H9 (cell line): ENCODE results near the gene MAEA. TPM values are rescaled to one million over a fixed set of nuclear protein-coding genes. Genes with fewer than 3 reads are reported as not detected.

Source experiments
- DNase-seq: peaks from one replicate; pipeline ENCODE4 v3.0.0-alpha.2; 2017
- H2AFZ ChIP-seq: one replicate; pipeline ENCODE4 v1.6.1; 2013; ENCODE audit warnings: mild to moderate bottlenecking, low read length, control low read depth, moderate library complexity
- H2AK5ac ChIP-seq: 2 replicates; pipeline ENCODE4 v1.6.1; 2013; ENCODE audit warnings: low read length, control low read depth, mixed read lengths; ENCODE audit not compliant: insufficient read length
- H2BK120ac ChIP-seq: one replicate; pipeline ENCODE4 v1.6.1; 2013; ENCODE audit warnings: low read depth, mild to moderate bottlenecking, low read length, control low read depth, inconsistent platforms; ENCODE audit not compliant: poor library complexity, severe bottlenecking
- H2BK12ac ChIP-seq: 2 replicates; pipeline ENCODE4 v1.6.1; 2013; ENCODE audit warnings: low read length, control low read depth, mixed read lengths, low read depth; ENCODE audit not compliant: insufficient read length
- H2BK15ac ChIP-seq: 2 replicates; pipeline ENCODE4 v1.6.1; 2013; ENCODE audit warnings: low read depth, low read length, control low read depth
- H2BK20ac ChIP-seq: one replicate; pipeline ENCODE4 v1.6.1; 2013; ENCODE audit warnings: low read depth, mild to moderate bottlenecking, low read length, control low read depth, inconsistent platforms; ENCODE audit not compliant: poor library complexity, severe bottlenecking
- H2BK5ac ChIP-seq: 2 replicates; pipeline ENCODE4 v1.6.1; 2013; ENCODE audit warnings: low read length, control low read depth, mixed read lengths; ENCODE audit not compliant: insufficient read length
- H3K14ac ChIP-seq: 2 replicates; pipeline ENCODE4 v1.6.1; 2013; ENCODE audit warnings: low read length, control low read depth; ENCODE audit not compliant: insufficient read depth
- H3K18ac ChIP-seq: 2 replicates; pipeline ENCODE4 v1.6.1; 2013; ENCODE audit warnings: low read depth, mild to moderate bottlenecking, mixed read lengths, low read length, control low read depth; ENCODE audit not compliant: insufficient read length
- H3K23ac ChIP-seq: 2 replicates; pipeline ENCODE4 v1.6.1; 2013; ENCODE audit warnings: low read length, control low read depth, mixed read lengths, low read depth; ENCODE audit not compliant: insufficient read length
- H3K23me2 ChIP-seq: 2 replicates; pipeline ENCODE4 v1.6.1; 2013; ENCODE audit warnings: low read depth, mild to moderate bottlenecking, mixed read lengths, low read length, control low read depth; ENCODE audit not compliant: insufficient read length, poor library complexity, severe bottlenecking
- H3K27ac ChIP-seq: 2 replicates; pipeline ENCODE4 v1.5.1; 2013; ENCODE audit warnings: low read length, control low read depth, mixed read lengths, low read depth; ENCODE audit not compliant: insufficient read length
- H3K27me3 ChIP-seq: 2 replicates; pipeline ENCODE4 v1.6.1; 2013; ENCODE audit warnings: low read length, control low read depth, inconsistent platforms; ENCODE audit not compliant: insufficient read depth
- H3K4ac ChIP-seq: 2 replicates; pipeline ENCODE4 v1.6.1; 2013; ENCODE audit warnings: low read depth, mild to moderate bottlenecking, control low read depth, inconsistent platforms, low read length, moderate library complexity
- H3K4me1 ChIP-seq: 2 replicates; pipeline ENCODE4 v1.6.1; 2013; ENCODE audit warnings: low read length, control low read depth, inconsistent platforms; ENCODE audit not compliant: insufficient read depth
- H3K4me2 ChIP-seq: 2 replicates; pipeline ENCODE4 v1.6.1; 2013; ENCODE audit warnings: low read length, control low read depth, mixed read lengths; ENCODE audit not compliant: insufficient read length, insufficient read depth
- H3K56ac ChIP-seq: 2 replicates; pipeline ENCODE4 v1.6.1; 2013; ENCODE audit warnings: low read depth, mild to moderate bottlenecking, mixed read lengths, low read length, control low read depth; ENCODE audit not compliant: insufficient read length
- H3K79me1 ChIP-seq: 2 replicates; pipeline ENCODE4 v1.6.1; 2013; ENCODE audit warnings: low read depth, mild to moderate bottlenecking, moderate library complexity, low read length, control low read depth, inconsistent platforms; ENCODE audit not compliant: insufficient read depth, poor library complexity, severe bottlenecking
- H3K79me2 ChIP-seq: 2 replicates; pipeline ENCODE4 v1.6.1; 2013; ENCODE audit warnings: low read length, control low read depth, inconsistent platforms; ENCODE audit not compliant: insufficient read depth
- H3K9ac ChIP-seq: 2 replicates; pipeline ENCODE4 v1.6.1; 2013; ENCODE audit warnings: low read length, control low read depth, mixed read lengths; ENCODE audit not compliant: insufficient read length; ENCODE audit errors: extremely low read depth
- H3K9me3 ChIP-seq: one replicate; pipeline ENCODE4 v1.6.1; 2013; ENCODE audit warnings: low read depth, low read length, inconsistent platforms; ENCODE audit not compliant: control insufficient read depth
- H3T11ph ChIP-seq: one replicate; pipeline ENCODE4 v1.6.1; 2013; ENCODE audit warnings: mild to moderate bottlenecking, low read length, control low read depth, inconsistent platforms
- H4K20me1 ChIP-seq: one replicate; pipeline ENCODE4 v1.6.1; 2013; ENCODE audit not compliant: control insufficient read depth, insufficient read length, insufficient read depth
- H4K5ac ChIP-seq: 2 replicates; pipeline ENCODE4 v1.6.1; 2013; ENCODE audit warnings: low read depth, mild to moderate bottlenecking, mixed read lengths, low read length, control low read depth; ENCODE audit not compliant: insufficient read length
- H4K8ac ChIP-seq: replicated peaks from 2 replicates; pipeline ENCODE4 v1.6.1; 2013; ENCODE audit warnings: low read length, control low read depth, mixed read lengths, low read depth; ENCODE audit not compliant: insufficient read length
- H4K91ac ChIP-seq: 2 replicates; pipeline ENCODE4 v1.6.1; 2013; ENCODE audit warnings: low read depth, mild to moderate bottlenecking, moderate library complexity, mixed read lengths, low read length, control low read depth; ENCODE audit not compliant: insufficient read length
- H3K27ac Mint-ChIP-seq, 3 experiments: 2 replicates in 2 of 3; 3 replicates in 1 of 3; pipeline ENCODE4 v1.8.0; 2020 to 2021; ENCODE audit warnings: mixed read lengths in 3 of 3, mild to moderate bottlenecking in 1 of 3, moderate library complexity in 1 of 3
- H3K27me3 Mint-ChIP-seq: 2 replicates; pipeline ENCODE4 v1.8.0; 2021; ENCODE audit warnings: low read depth, mild to moderate bottlenecking, moderate library complexity, mixed read lengths
- H3K36me3 Mint-ChIP-seq, 3 experiments: 2 replicates in 2 of 3; 3 replicates in 1 of 3; pipeline ENCODE4 v1.8.0; 2020 to 2021; ENCODE audit warnings: low read depth in 3 of 3, mixed read lengths in 3 of 3; ENCODE audit not compliant: insufficient read depth in 1 of 3
- H3K4me1 Mint-ChIP-seq, 2 experiments: 2 replicates each; pipeline ENCODE4 v1.8.0; 2020; ENCODE audit warnings: mixed read lengths in 2 of 2
- H3K4me3 Mint-ChIP-seq, 2 experiments: 2 replicates in 1 of 2; 3 replicates in 1 of 2; pipeline ENCODE4 v1.8.0; 2020 to 2021; ENCODE audit warnings: mild to moderate bottlenecking in 2 of 2, mixed read lengths in 2 of 2, moderate library complexity in 1 of 2
- H3K9me3 Mint-ChIP-seq, 2 experiments: 2 replicates in 1 of 2; 3 replicates in 1 of 2; pipeline ENCODE4 v1.8.0; 2020; ENCODE audit warnings: mild to moderate bottlenecking in 2 of 2, mixed read lengths in 2 of 2, moderate library complexity in 1 of 2
- WGBS: extraction: QIAGEN DNeasy Blood & Tissue Kit; methylation state at CpG from one replicate; pipeline ENCODE4 v1.1.7; 2013; ENCODE audit warnings: missing lambda C conversion rate, low lambda C conversion rate, mixed read lengths; ENCODE audit not compliant: insufficient read length; ENCODE audit errors: extremely low coverage; 5-methylcytosine and 5-hydroxymethylcytosine counted together
- total RNA-seq: library from RNA; stranded (reverse); gene quantifications from 2 replicates; pipeline ENCODE4 v1.2.1, GENCODE V29; 2021
- TF ChIP-seq, protein P1 (sequence below): fragments of 200-600 bp; sonication (generic); conservative IDR thresholded peaks from 3 replicates; pipeline ENCODE4 v1.8.0; 2021; ENCODE audit warnings: antibody characterized with exemption, mild to moderate bottlenecking

Gene MAEA
- total RNA-seq, 1 experiment from 2014 or later: 85.6 TPM

DNA sequence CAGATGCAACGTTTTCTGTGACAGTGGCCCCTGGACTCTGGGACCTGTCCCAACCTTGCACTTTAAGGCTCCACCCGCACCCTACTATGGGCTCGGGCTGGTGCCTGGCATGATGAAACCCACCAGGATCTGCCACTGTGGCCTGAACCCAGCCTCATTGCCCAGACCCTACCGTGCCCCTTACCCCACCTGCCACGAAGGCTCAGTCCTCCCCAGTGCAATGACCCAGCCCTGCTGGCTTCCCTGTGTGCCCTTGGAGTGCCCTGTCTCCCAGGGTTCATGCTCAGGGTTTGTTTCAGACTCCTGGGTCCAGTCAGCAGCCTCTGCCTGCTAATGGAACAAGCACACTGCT is 60.5 kb downstream of the MAEA start:
- no peak overlapping the region for H2AK5ac ChIP-seq
- no peaks in the 10 kb centered on the region for H3K79me2 ChIP-seq
- no peak overlapping the region for H2BK15ac ChIP-seq
- H3K4me2 ChIP-seq: no peak overlapping the region
- H2BK12ac ChIP-seq: no peak overlapping the region
- DNase-seq: no peak
- H3K27me3 Mint-ChIP-seq: no peaks in the 10 kb centered on the region
- H3K18ac ChIP-seq: no peak overlapping the region
- no peak overlapping the region for H4K5ac ChIP-seq
- no peak overlapping the region for H3K27ac ChIP-seq
- WGBS: no CpG with 5 or more reads among the region's 5 CpGs
- no peak overlapping the region; a peak in 2 of 7 replicates for H3K27ac Mint-ChIP-seq
- H3T11ph ChIP-seq: no peak overlapping the region
- H2BK120ac ChIP-seq: no peak overlapping the region
- no peak overlapping the region for H2BK20ac ChIP-seq
- H3K27me3 ChIP-seq: no peaks in the 10 kb centered on the region
- H3K9me3 Mint-ChIP-seq: no peaks in the 10 kb centered on the region; a peak in 1 of 5 replicates
- H3K23me2 ChIP-seq: peaks cover 11% of the 10 kb centered on the region
- no peak overlapping the region for H3K4ac ChIP-seq
- no peak overlapping the region; a peak in 2 of 5 replicates for H3K4me3 Mint-ChIP-seq
- peaks cover 13 to 35% (median 22%) of the 10 kb centered on the region in 3 experiments for H3K36me3 Mint-ChIP-seq
- no peak overlapping the region for H3K9ac ChIP-seq
- H4K91ac ChIP-seq: no peak overlapping the region
- H3K56ac ChIP-seq: no peak overlapping the region
- no peak overlapping the region for H3K14ac ChIP-seq
- no peak overlapping the region for H2AFZ ChIP-seq
- H3K23ac ChIP-seq: no peak overlapping the region
- H2BK5ac ChIP-seq: no peak overlapping the region
- H3K9me3 ChIP-seq: no peaks in the 10 kb centered on the region
- TF ChIP-seq, protein P1, sequence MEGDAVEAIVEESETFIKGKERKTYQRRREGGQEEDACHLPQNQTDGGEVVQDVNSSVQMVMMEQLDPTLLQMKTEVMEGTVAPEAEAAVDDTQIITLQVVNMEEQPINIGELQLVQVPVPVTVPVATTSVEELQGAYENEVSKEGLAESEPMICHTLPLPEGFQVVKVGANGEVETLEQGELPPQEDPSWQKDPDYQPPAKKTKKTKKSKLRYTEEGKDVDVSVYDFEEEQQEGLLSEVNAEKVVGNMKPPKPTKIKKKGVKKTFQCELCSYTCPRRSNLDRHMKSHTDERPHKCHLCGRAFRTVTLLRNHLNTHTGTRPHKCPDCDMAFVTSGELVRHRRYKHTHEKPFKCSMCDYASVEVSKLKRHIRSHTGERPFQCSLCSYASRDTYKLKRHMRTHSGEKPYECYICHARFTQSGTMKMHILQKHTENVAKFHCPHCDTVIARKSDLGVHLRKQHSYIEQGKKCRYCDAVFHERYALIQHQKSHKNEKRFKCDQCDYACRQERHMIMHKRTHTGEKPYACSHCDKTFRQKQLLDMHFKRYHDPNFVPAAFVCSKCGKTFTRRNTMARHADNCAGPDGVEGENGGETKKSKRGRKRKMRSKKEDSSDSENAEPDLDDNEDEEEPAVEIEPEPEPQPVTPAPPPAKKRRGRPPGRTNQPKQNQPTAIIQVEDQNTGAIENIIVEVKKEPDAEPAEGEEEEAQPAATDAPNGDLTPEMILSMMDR: no peak
- no peak overlapping the region for H4K8ac ChIP-seq
- H3K4me1 Mint-ChIP-seq: peaks cover 17 to 21% of the 10 kb centered on the region in 2 experiments
- no peaks in the 10 kb centered on the region for H4K20me1 ChIP-seq
- H3K79me1 ChIP-seq: no peaks in the 10 kb centered on the region
- no peaks in the 10 kb centered on the region; the same call in 1 of the 2 replicates for H3K4me1 ChIP-seq
